Loucy (cell line): ENCODE data around the gene ANKRD6.

ENCODE experiments used
- EZH2phosphoT487 ChIP-seq: fragments of 200-600 bp; IDR thresholded peaks from 2 replicates; pipeline ENCODE4 v1.6.1; 2018; ENCODE audit warnings: antibody characterized with exemption, mild to moderate bottlenecking, moderate library complexity, borderline replicate concordance
- TF ChIP-seq, protein P1 (sequence below): fragments of 200-600 bp; sonication (generic); conservative IDR thresholded peaks from 2 replicates; pipeline ENCODE4 v1.5.1; 2014; ENCODE audit warnings: mild to moderate bottlenecking, antibody characterized with exemption, low read length

DNA sequence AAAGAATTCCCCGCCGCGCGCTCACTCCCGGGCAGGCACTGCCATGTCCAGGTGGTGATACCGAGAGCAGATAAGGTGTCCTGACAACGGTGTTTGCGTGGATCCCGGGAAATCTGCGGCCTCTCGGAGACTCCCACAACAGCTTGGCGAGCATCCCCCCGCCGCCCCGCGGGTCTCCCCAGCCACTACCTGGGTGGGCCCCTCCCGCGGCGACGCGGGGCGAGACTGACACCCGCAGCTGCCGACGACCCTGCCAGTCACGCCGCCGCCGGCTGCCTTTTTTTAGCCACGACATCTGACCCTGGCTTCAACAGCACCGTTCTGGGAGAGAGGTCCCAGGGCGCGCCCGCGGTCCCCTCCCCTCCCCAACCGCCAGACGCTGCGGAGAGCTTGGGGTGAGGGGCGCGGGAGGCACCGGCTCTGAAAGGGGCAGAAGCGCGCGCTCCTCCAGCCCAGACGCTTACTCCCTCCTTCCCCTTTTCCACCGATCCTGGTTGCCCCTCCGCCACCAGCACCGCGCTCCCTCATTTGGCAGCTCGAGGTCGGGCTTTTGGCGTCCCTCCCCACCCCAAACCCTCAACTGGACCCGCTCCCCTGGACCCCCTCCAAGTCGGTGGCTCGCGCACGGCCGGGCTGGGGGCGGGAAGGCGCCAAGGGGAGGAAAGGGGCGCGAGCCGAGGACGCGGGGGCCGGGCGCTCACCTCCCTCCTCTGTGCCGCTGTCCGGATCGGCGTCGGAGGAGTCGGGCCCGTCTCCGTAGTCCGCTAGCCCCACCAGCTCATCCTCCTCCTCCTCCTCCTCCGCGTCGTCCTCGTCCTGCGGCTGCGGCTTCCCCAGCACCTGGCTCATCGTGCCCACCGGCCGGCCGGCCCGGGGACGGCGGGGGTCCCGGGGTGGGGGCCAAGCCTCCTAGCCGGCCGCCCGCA, 21.5 kb upstream of the ANKRD6 start:
- TF ChIP-seq, protein P1, sequence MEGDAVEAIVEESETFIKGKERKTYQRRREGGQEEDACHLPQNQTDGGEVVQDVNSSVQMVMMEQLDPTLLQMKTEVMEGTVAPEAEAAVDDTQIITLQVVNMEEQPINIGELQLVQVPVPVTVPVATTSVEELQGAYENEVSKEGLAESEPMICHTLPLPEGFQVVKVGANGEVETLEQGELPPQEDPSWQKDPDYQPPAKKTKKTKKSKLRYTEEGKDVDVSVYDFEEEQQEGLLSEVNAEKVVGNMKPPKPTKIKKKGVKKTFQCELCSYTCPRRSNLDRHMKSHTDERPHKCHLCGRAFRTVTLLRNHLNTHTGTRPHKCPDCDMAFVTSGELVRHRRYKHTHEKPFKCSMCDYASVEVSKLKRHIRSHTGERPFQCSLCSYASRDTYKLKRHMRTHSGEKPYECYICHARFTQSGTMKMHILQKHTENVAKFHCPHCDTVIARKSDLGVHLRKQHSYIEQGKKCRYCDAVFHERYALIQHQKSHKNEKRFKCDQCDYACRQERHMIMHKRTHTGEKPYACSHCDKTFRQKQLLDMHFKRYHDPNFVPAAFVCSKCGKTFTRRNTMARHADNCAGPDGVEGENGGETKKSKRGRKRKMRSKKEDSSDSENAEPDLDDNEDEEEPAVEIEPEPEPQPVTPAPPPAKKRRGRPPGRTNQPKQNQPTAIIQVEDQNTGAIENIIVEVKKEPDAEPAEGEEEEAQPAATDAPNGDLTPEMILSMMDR = no peak
- no peak for TF ChIP-seq EZH2phosphoT487
